ENCODE data around the gene POLQ. TPM values are rescaled to one million over a fixed set of nuclear protein-coding genes. Genes with fewer than 3 reads are reported as not detected.

POLQ gene
- total and polyA plus RNA-seq, 2 of the 8 experiments (the other 6 are each of a cell fraction or from before 2014, with no cell fraction given): 3.6 to 15.3 TPM

- no peak overlapping the region; the same call in none of the 2 replicates for H2BK5ac ChIP-seq (ENCODE audit: low read depth, low read length)
- H4K5ac ChIP-seq (ENCODE audit: insufficient read length, low read depth, low read length): no peak overlapping the region
- no peaks in the 10 kb centered on the region for H3K27me3 ChIP-seq (replicated peaks in 1 of 4; ENCODE audit: control insufficient read depth in 3 of 4, extremely low read depth in 1 of 4, insufficient read depth in 3 of 4, low read length in 3 of 4)
- WGBS, 2 experiments (ENCODE audit: extremely low coverage in 1 of 2, insufficient coverage in 1 of 2, insufficient read length in 1 of 2, insufficient replicate concordance in 2 of 2, low coverage in 1 of 2, low lambda C conversion rate in 2 of 2, missing lambda C conversion rate in 1 of 2): 83% methylated on average over 3 of the region's 3 CpGs; no CpG with 5 or more reads in 1 of the 2 experiments
- peak; percentile 45 for FAIRE-seq
- H2AFZ ChIP-seq (ENCODE audit: low read length): no peak overlapping the region
- no peak overlapping the region for H2BK20ac ChIP-seq (ENCODE audit: low read length)
- H2BK12ac ChIP-seq (ENCODE audit: low read depth, low read length): no peak overlapping the region
- H3K4me1 ChIP-seq (replicated peaks in 1 of 4; ENCODE audit: control insufficient read depth in 3 of 4, insufficient read depth in 4 of 4, low read length in 3 of 4): peaks cover 0 to 3% (median 0%) of the 10 kb centered on the region in 4 experiments; a peak in 2 of 7 replicates
- peaks cover 6% of the 10 kb centered on the region for H3K79me1 ChIP-seq (ENCODE audit: low read depth, low read length)
- peak; percentile 32; the same call in 1 of the 2 replicates for TF ChIP-seq MAX (IDR thresholded peaks at IDR 0.05)
- no peak for TF ChIP-seq TEAD4 (IDR thresholded peaks at IDR 0.05; ENCODE audit: low read depth, low read length)
- TF ChIP-seq YY1 (IDR thresholded peaks at IDR 0.05; ENCODE audit: low read depth, low read length): no peak
- no peak overlapping the region for H4K8ac ChIP-seq (ENCODE audit: extremely low read depth, insufficient read depth, low read length)
- H2BK120ac ChIP-seq (replicated peaks; ENCODE audit: low read depth, low read length): no peak overlapping the region
- no peak overlapping the region for H3K9ac ChIP-seq (replicated peaks in 1 of 4; ENCODE audit: extremely low read depth in 1 of 4, low read depth in 3 of 4, low read length in 3 of 4)
- H3K4me2 ChIP-seq (ENCODE audit: insufficient read depth in 1 of 2, low read depth in 2 of 2, low read length in 2 of 2): no peak overlapping the region
- no peak overlapping the region for H3K56ac ChIP-seq (replicated peaks; ENCODE audit: insufficient read length, low read depth, low read length)
- H3K4me3 ChIP-seq (ENCODE audit: extremely low read depth in 1 of 4, insufficient read depth in 2 of 4, low read depth in 3 of 4, low read length in 4 of 4): no peak overlapping the region
- H3K36me3 ChIP-seq (ENCODE audit: control insufficient read depth in 2 of 4, insufficient read depth in 4 of 4, low read length in 3 of 4): peaks cover 0 to 26% (median 13%) of the 10 kb centered on the region in 4 experiments; a peak in 5 of 8 replicates
- no peak overlapping the region for H3K23ac ChIP-seq (ENCODE audit: insufficient read length)
- no peaks in the 10 kb centered on the region for H3K9me3 ChIP-seq (ENCODE audit: insufficient read depth in 2 of 2, low read depth in 1 of 2, low read length in 1 of 2)
- H3K4ac ChIP-seq (replicated peaks; ENCODE audit: insufficient read length, low read depth, low read length): no peak overlapping the region
- H3K18ac ChIP-seq (ENCODE audit: extremely low read depth, low read length): no peak overlapping the region
- H3K27ac ChIP-seq (ENCODE audit: low read depth, low read length): peak overlapping the region; percentile 5; the same call in 1 of the 2 replicates
- H3K79me2 ChIP-seq (ENCODE audit: control insufficient read depth in 1 of 2, insufficient read depth in 2 of 2, low read length in 2 of 2): peaks cover 0 to 16% of the 10 kb centered on the region in 2 experiments; a peak in 1 of 4 replicates
- no peak for DNase-seq (ENCODE audit: low read depth in 1 of 2, low spot score in 2 of 2)
- no peak overlapping the region for H2AK5ac ChIP-seq (ENCODE audit: low read depth, low read length)
- H4K91ac ChIP-seq (replicated peaks; ENCODE audit: insufficient read length, low read length): no peak overlapping the region
- H3K23me2 ChIP-seq (ENCODE audit: low read depth, low read length): no peaks in the 10 kb centered on the region; the same call in 1 of the 2 replicates
- ChIA-PET CTCF (ENCODE audit: partially characterized antibody) (no interaction called here), POLR2A (ENCODE audit: partially characterized antibody) (interaction anchor here (0.9 kb wide), 1 partner anchor 11 kb away, joined by 3 read pairs; no protein-coding TSS in a partner anchor)
- no peak overlapping the region for H3K14ac ChIP-seq (ENCODE audit: insufficient read length)
- no peak overlapping the region for H2BK15ac ChIP-seq (ENCODE audit: low read length)
- H4K20me1 ChIP-seq (replicated peaks in 1 of 2; ENCODE audit: control insufficient read depth in 1 of 2, insufficient read depth in 2 of 2, low read length in 2 of 2): no peaks in the 10 kb centered on the region
Observed at GRCh38 chr3:121514496-121514895, 31.3 kb downstream of the POLQ start.
